Suprapubic skin (tissue), 4 donors: ENCODE results near the gene GLP2R. TPM values are rescaled to one million over a fixed set of nuclear protein-coding genes. Genes with fewer than 3 reads are reported as not detected.

Experiments used
- DNase-seq, 2 donors: peaks; one replicate each; pipeline ENCODE4 v3.0.0-alpha.2; 2019; ENCODE audit warnings: low spot score in 2 of 2
- H3K27ac ChIP-seq: fragments of 200-600 bp; sonication (generic); one replicate; pipeline ENCODE4 v1.5.1; 2019
- H3K27me3 ChIP-seq: fragments of 200-600 bp; sonication (generic); one replicate; pipeline ENCODE4 v1.5.1; 2019
- H3K36me3 ChIP-seq: fragments of 200-600 bp; sonication (generic); one replicate; pipeline ENCODE4 v1.5.1; 2019
- H3K4me1 ChIP-seq: fragments of 200-600 bp; sonication (generic); one replicate; pipeline ENCODE4 v1.5.1; 2019
- H3K4me3 ChIP-seq: fragments of 200-600 bp; sonication (generic); one replicate; pipeline ENCODE4 v1.5.1; 2019; ENCODE audit warnings: mild to moderate bottlenecking
- H3K9me3 ChIP-seq: fragments of 200-600 bp; sonication (generic); one replicate; pipeline ENCODE4 v1.5.1; 2019
- CTCF ChIP-seq, 2 donors: fragments of 200-600 bp in 1 of 2; fragments of 450-650 bp in 1 of 2; sonication (generic) in 1 of 2; IDR thresholded peaks; one replicate each; pipeline ENCODE4 v1.5.1; 2016 to 2019; ENCODE audit warnings: antibody characterized with exemption in 2 of 2, mild to moderate bottlenecking in 1 of 2, moderate library complexity in 1 of 2
- EP300 ChIP-seq: sonication (generic); formaldehyde crosslinking; IDR thresholded peaks from one replicate; pipeline ENCODE4 v1.6.1; 2017; ENCODE audit warnings: antibody characterized with exemption
- POLR2A ChIP-seq, 2 donors: fragments of 450-650 bp; IDR thresholded peaks; one replicate each; pipeline ENCODE4 v1.6.1; 2017; ENCODE audit warnings: antibody characterized with exemption in 2 of 2, mild to moderate bottlenecking in 2 of 2, moderate library complexity in 2 of 2
- POLR2AphosphoS5 ChIP-seq, 3 donors: sonication (generic); formaldehyde crosslinking; IDR thresholded peaks; one replicate each; pipeline ENCODE4 v1.6.1; 2017; ENCODE audit warnings: antibody characterized with exemption in 3 of 3
- WGBS: methylation state at CpG from one replicate; pipeline ENCODE4 v1.1.5; 2018; 5-methylcytosine and 5-hydroxymethylcytosine counted together
- total RNA-seq, 4 donors: library from RNA; depleted of rRNA; stranded (reverse); fragments of >200 nt; gene quantifications; one replicate each; pipeline ENCODE4 v1.1.0, GENCODE V29; 2016

The GLP2R gene
- total RNA-seq, 4 donors from 2014 or later, result 0.40 to 0.76 (median 0.49) TPM; not detected in 1

- H3K4me3 ChIP-seq, result no peak overlapping the region
- WGBS, result 95% methylated on average over 2 of the region's 2 CpGs
- no peak overlapping the region for H3K27ac ChIP-seq
- no peaks in the 10 kb centered on the region for H3K27me3 ChIP-seq
- peaks cover 3% of the 10 kb centered on the region for H3K4me1 ChIP-seq
- DNase-seq, result no peak
- no peaks in the 10 kb centered on the region for H3K36me3 ChIP-seq
- H3K9me3 ChIP-seq, result no peaks in the 10 kb centered on the region
- TF ChIP-seq CTCF (IDR thresholded peaks at IDR 0.05) (no peak), POLR2AphosphoS5 (IDR thresholded peaks at IDR 0.05) (no peak), POLR2A (IDR thresholded peaks at IDR 0.05) (no peak), EP300 (no peak)
These were observed 5.0 kb downstream of the GLP2R start for GRCh38 chr17:9830711-9831110.

GRCh38 chr17:9833922-9834321 lies 8.2 kb downstream of the GLP2R start:
- Histone ChIP-seq H3K36me3 (no peaks in the 10 kb centered on the region), H3K4me1 (no peaks in the 10 kb centered on the region)
- WGBS, result 90% methylated on average over 4 of the region's 4 CpGs

GRCh38 chr17:9837551-9838471 lies 12.1 kb downstream of the GLP2R start:
- DNase-seq, result no peak
- TF ChIP-seq POLR2AphosphoS5 (IDR thresholded peaks at IDR 0.05) (no peak), CTCF (IDR thresholded peaks at IDR 0.05) (no peak), POLR2A (IDR thresholded peaks at IDR 0.05) (no peak), EP300 (no peak)
- no peaks in the 10 kb centered on the region for H3K27me3 ChIP-seq
- no peaks in the 10 kb centered on the region for H3K4me1 ChIP-seq
- H3K36me3 ChIP-seq, result no peaks in the 10 kb centered on the region
- no peak overlapping the region for H3K4me3 ChIP-seq
- H3K27ac ChIP-seq, result peak overlapping the region; percentile 53
- WGBS, result 63% methylated on average over 11 of the region's 11 CpGs
- no peaks in the 10 kb centered on the region for H3K9me3 ChIP-seq

More at GRCh38 chr17:9833922-9834321, 8.2 kb downstream of the GLP2R start:
- no peak overlapping the region for H3K27ac ChIP-seq
- peak in 1 of 2 donors; percentile 17 for DNase-seq
- H3K27me3 ChIP-seq, result no peaks in the 10 kb centered on the region
- no peak overlapping the region for H3K4me3 ChIP-seq
- no peaks in the 10 kb centered on the region for H3K9me3 ChIP-seq
- TF ChIP-seq POLR2AphosphoS5 (IDR thresholded peaks at IDR 0.05), result no peak
- no peak for TF ChIP-seq EP300
- TF ChIP-seq POLR2A (IDR thresholded peaks at IDR 0.05), result no peak
- no peak for TF ChIP-seq CTCF (IDR thresholded peaks at IDR 0.05)

GRCh38 chr17:9839433-9839832 lies 13.7 kb downstream of the GLP2R start:
- H3K4me3 ChIP-seq, result no peak overlapping the region
- TF ChIP-seq POLR2AphosphoS5 (IDR thresholded peaks at IDR 0.05), result no peak
- TF ChIP-seq POLR2A (IDR thresholded peaks at IDR 0.05), result no peak
- TF ChIP-seq CTCF (IDR thresholded peaks at IDR 0.05), result no peak
- no peak for TF ChIP-seq EP300
- DNase-seq, result no peak
- no peaks in the 10 kb centered on the region for H3K9me3 ChIP-seq
- WGBS, result 74% methylated on average over 4 of the region's 4 CpGs
- H3K4me1 ChIP-seq, result no peaks in the 10 kb centered on the region
- no peak overlapping the region for H3K27ac ChIP-seq
- H3K27me3 ChIP-seq, result no peaks in the 10 kb centered on the region
- H3K36me3 ChIP-seq, result no peaks in the 10 kb centered on the region

GRCh38 chr17:9842057-9842758 lies 16.5 kb downstream of the GLP2R start:
- Histone ChIP-seq H3K27me3 (no peaks in the 10 kb centered on the region), H3K27ac (peak overlapping the region; percentile 59), H3K9me3 (no peaks in the 10 kb centered on the region), H3K4me1 (no peaks in the 10 kb centered on the region), H3K36me3 (no peaks in the 10 kb centered on the region), H3K4me3 (no peak overlapping the region)
- TF ChIP-seq CTCF (IDR thresholded peaks at IDR 0.05), result no peak
- TF ChIP-seq EP300, result no peak
- no peak for TF ChIP-seq POLR2A (IDR thresholded peaks at IDR 0.05)
- TF ChIP-seq POLR2AphosphoS5 (IDR thresholded peaks at IDR 0.05), result no peak
- 58% methylated on average over 14 of the region's 14 CpGs for WGBS
- no peak for DNase-seq
